Ovary (tissue), 9 donors: ENCODE measurements around the gene ZNF497. TPM values are rescaled to one million over a fixed set of nuclear protein-coding genes. Genes with fewer than 3 reads are reported as not detected.

Source experiments
- DNase-seq, 5 donors: peaks; one replicate each; pipeline ENCODE4 v3.0.0-alpha.2; 2019 to 2020
- H3K27ac ChIP-seq, 2 donors: fragments of 200-600 bp; one replicate each; pipeline versions ENCODE4 v1.5.1 to v1.8.0; 2019 to 2022
- H3K27me3 ChIP-seq: fragments of 200-600 bp; one replicate; pipeline ENCODE4 v1.8.0; 2022
- H3K36me3 ChIP-seq: fragments of 200-600 bp; sonication (generic); one replicate; pipeline ENCODE4 v1.5.1; 2019
- H3K4me1 ChIP-seq: one replicate; pipeline ENCODE4 v1.8.1; 2013; ENCODE audit warnings: mild to moderate bottlenecking, moderate library complexity; ENCODE audit not compliant: insufficient read depth
- H3K4me3 ChIP-seq: fragments of 200-600 bp; sonication (generic); one replicate; pipeline ENCODE4 v1.5.1; 2017
- H3K9me3 ChIP-seq, 2 donors: fragments of 200-600 bp in 1 of 2; sonication (generic) in 1 of 2; one replicate each; pipeline versions ENCODE4 v1.5.1 to v1.8.1; 2013 to 2019; ENCODE audit warnings: mild to moderate bottlenecking in 1 of 2, moderate library complexity in 1 of 2
- CTCF ChIP-seq, 3 donors: fragments of 450-650 bp in 2 of 3; fragments of 200-600 bp in 1 of 3; IDR thresholded peaks; one replicate each; pipeline versions ENCODE4 v1.5.1 to v1.8.0; 2016 to 2022; ENCODE audit warnings: antibody characterized with exemption in 3 of 3, mild to moderate bottlenecking in 1 of 3
- EP300 ChIP-seq: sonication (generic); formaldehyde crosslinking; IDR thresholded peaks from one replicate; pipeline ENCODE4 v1.6.1; 2017; ENCODE audit warnings: antibody characterized with exemption
- POLR2A ChIP-seq: fragments of 450-650 bp; IDR thresholded peaks from one replicate; pipeline ENCODE4 v1.6.1; 2017; ENCODE audit warnings: antibody characterized with exemption, mild to moderate bottlenecking, moderate library complexity
- WGBS, 3 donors: extraction: QIAGEN DNeasy Blood & Tissue Kit in 1 of 3; methylation state at CpG; one replicate each; pipeline versions ENCODE4 v1.1.5 to v1.1.7; 2013 to 2017; 5-methylcytosine and 5-hydroxymethylcytosine counted together
- intact Hi-C, 4 donors: fragments of 100-400 bp; cut with DNase I; formaldehyde crosslinking; loops; one replicate each; pipeline versions ENCODE4 v1.11.0 to v1.15.1; 2022 to 2023
- polyA plus RNA-seq, 2 donors: library from polyadenylated mRNA; stranded (reverse); fragments of 200-250 nt in 1 of 2; fragments of 350-450 nt in 1 of 2; fragmentation: Illumina TruSeq in 1 of 2; extraction: RNeasy Lipid Tissue Mini Kit (QIAGEN cat#74804) in 1 of 2; gene quantifications; one replicate each; pipeline ENCODE4 v1.2.3, GENCODE V29; 2013 to 2014
- total RNA-seq, 7 donors: library from RNA; depleted of rRNA in 2 of 7; stranded (reverse); fragments of >200 nt in 2 of 7; fragmentation: NEBNext Ultra II Directional in 3 of 7; extraction: Animal tissue kit (Norgen Biotek cat#: 25700) in 3 of 7; gene quantifications; one replicate each; pipeline versions ENCODE4 v1.1.0 to v1.2.4, GENCODE V29; 2016 to 2023
- donor health status: DM: no; HTN: no; CAD: no; lungs with moderate emphysema.
- donor health status: DM: no; HTN: no; CAD: no.
- donor health status: Bipolar disorder and iron deficiency.
- donor health status: DM: yes; HTN: yes; CAD: no.
- donor health status: DM: no; HTN: no; CAD: no.
- donor health status: DM: yes; HTN: yes; CAD: no.

The ZNF497 gene
- total and polyA plus RNA-seq, 9 donors, result 0.30 to 6.5 (median 3.2) TPM

DNA sequence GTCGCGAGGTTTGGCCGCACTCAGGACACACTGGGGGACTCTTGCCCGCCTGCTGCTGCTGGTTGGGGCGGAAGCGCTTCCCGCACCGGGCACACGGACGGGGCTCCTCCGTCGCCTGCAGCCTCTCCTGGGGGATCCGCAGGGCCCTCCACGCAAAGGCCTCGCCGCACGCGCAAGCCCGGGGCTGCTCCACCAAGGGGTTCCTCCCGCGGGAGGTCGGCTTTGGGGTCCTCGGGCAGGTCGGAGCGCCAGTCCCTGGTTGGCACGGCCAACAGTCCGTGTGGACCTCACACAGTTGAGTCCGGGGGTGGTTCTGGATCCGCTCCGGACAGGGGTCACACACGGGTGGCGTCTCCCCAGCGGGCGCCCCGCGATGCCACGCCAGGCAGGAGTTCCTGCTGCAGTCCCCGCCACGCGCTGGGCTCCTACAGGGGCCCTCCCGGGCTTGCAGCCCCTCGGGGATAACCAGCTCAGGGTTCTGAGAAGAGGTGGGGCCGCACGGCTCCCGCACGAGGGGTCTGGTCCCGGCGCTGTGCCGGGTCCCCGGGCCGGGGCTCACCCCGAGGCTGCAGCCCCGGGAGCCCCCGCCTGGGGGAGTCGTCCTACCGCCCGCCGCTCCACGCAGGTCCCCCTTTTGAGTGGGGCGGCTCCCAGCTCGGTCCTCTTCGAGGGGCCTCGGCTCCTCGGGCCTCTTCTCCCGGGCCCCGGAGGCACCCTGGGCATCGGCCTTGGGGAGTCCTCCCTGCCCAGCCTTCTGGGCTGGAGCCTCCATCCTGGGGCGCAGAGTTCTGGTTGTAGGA, 6.2 kb upstream of the ZNF497 start:
- no peak for TF ChIP-seq POLR2A
- TF ChIP-seq CTCF (IDR thresholded peaks at IDR 0.05), result no peak
- Histone ChIP-seq H3K27me3 (no peaks in the 10 kb centered on the region), H3K36me3 (no peaks in the 10 kb centered on the region), H3K4me1 (peaks cover 6% of the 10 kb centered on the region), H3K4me3 (no peak overlapping the region), H3K27ac (no peak overlapping the region), H3K9me3 (no peaks in the 10 kb centered on the region)
- WGBS, 3 donors, result 88 to 91% (median 89%) methylated on average over 44 to 68 of the region's 68 CpGs
- intact Hi-C loops, result no loop called here
- DNase-seq, result peak in 2 of 5 donors; percentile 27 to 35

GRCh38 chr19:58367698-58368454, 5.3 kb upstream of the ZNF497 start:
- H3K27me3 ChIP-seq, result no peaks in the 10 kb centered on the region
- H3K36me3 ChIP-seq, result no peaks in the 10 kb centered on the region
- H3K9me3 ChIP-seq, result no peaks in the 10 kb centered on the region
- no peak overlapping the region for H3K4me3 ChIP-seq
- H3K4me1 ChIP-seq, result peaks cover 3% of the 10 kb centered on the region
- WGBS, 3 donors, result 77 to 83% (median 80%) methylated on average over 83 to 106 of the region's 106 CpGs
- H3K27ac ChIP-seq, result no peak overlapping the region
- intact Hi-C loops, result no loop called here
- TF ChIP-seq CTCF (IDR thresholded peaks at IDR 0.05) (no peak), EP300 (no peak), POLR2A (no peak)
- DNase-seq, result no peak

DNA sequence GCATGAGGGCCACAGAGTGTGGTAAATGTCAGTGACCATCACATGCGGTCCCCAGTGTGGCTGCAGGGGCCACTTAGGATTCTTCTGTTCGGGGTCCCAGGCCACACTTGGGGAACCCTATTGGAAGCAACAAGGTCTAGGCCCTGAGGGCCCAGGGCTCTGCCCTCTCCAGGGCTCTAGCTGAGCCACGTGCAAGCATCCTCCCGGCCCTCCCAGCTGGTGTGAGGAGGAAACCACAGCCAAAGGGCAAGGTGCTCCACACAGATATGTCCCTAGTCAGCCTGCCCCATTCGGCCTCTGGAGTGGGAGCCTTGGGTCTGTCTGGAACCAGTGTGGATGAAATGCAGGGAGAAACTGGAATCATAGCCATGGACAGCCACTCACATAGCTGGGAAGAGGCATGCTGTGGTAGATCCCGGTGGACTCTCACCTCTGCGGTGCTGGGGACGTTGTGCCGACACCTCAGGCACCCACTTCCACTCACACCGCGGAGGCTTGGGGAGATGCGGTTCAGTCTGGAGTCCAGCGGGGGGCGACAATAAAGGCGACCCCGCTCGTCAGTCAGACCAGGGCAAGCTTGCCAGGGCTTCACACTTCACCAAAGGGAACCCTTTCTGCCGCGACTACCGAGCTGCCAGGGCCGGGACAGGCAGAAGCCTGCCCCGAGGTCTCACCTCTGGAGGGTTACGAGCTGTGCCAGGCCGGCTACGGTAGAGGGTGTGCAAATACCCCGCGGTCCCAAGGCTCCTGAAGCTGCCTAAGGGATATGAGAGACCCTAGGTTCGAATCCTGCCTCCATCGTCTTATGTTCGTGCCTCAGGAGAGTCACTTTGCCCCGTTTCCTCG, 4.3 kb upstream of the ZNF497 start:
- no peaks in the 10 kb centered on the region for H3K27me3 ChIP-seq
- no peak overlapping the region for H3K4me3 ChIP-seq
- H3K36me3 ChIP-seq, result no peaks in the 10 kb centered on the region
- TF ChIP-seq CTCF (IDR thresholded peaks at IDR 0.05), result no peak
- TF ChIP-seq POLR2A, result no peak
- TF ChIP-seq EP300, result no peak
- H3K4me1 ChIP-seq, result peaks cover under 1% of the 10 kb centered on the region
- 87 to 90% (median 89%) methylated on average over 32 of the region's 32 CpGs for WGBS, 3 donors
- no peaks in the 10 kb centered on the region for H3K9me3 ChIP-seq
- no peak for DNase-seq
- intact Hi-C loops, result no loop called here
- H3K27ac ChIP-seq, result no peak overlapping the region

- TF ChIP-seq CTCF (IDR thresholded peaks at IDR 0.05), result no peak
- TF ChIP-seq POLR2A, result no peak
- no peak for TF ChIP-seq EP300
- no peak overlapping the region for H3K4me3 ChIP-seq
- H3K4me1 ChIP-seq, result peaks cover 3% of the 10 kb centered on the region
- no peak for DNase-seq
- H3K27ac ChIP-seq, result no peak overlapping the region
- H3K27me3 ChIP-seq, result no peaks in the 10 kb centered on the region
- H3K36me3 ChIP-seq, result no peaks in the 10 kb centered on the region
- intact Hi-C loops, result no loop called here
- 85 to 93% (median 88%) methylated on average over 5 of the region's 5 CpGs for WGBS, 3 donors
- no peaks in the 10 kb centered on the region for H3K9me3 ChIP-seq
Measured at GRCh38 chr19:58364146-58364545, 1.6 kb upstream of the ZNF497 start.
